Effector memory CD8-positive, alpha-beta T cell (primary cell): Measurements from ENCODE around the gene CLDN9.
A peak's percentile ranks its signal among the peaks of the same experiment; 100 is the strongest.
"Not testable (repeated sequence)": the region's sequence is repeated elsewhere in the genome, so short reads cannot be mapped to it uniquely, and the experiment has no call there.

ENCODE experiments used
- ATAC-seq: fragments of 150-1000 bp; cut with Tn5 transposase; replicated peaks from 2 replicates; pipeline ENCODE4 v1.10.0; 2021; ENCODE audit warnings: mild to moderate bottlenecking, moderate library complexity
- DNase-seq, 3 experiments: peaks; one replicate each; pipeline ENCODE4 v3.0.0; 2021
- H3K27ac Mint-ChIP-seq, 2 donors: one replicate each; pipeline ENCODE4 v1.8.0; 2022; ENCODE audit warnings: mild to moderate bottlenecking in 2 of 2, mixed read lengths in 2 of 2, moderate library complexity in 2 of 2
- H3K27me3 Mint-ChIP-seq, 2 donors: one replicate each; pipeline ENCODE4 v1.8.0; 2022; ENCODE audit warnings: mixed read lengths in 2 of 2
- H3K36me3 Mint-ChIP-seq: one replicate; pipeline ENCODE4 v1.8.0; 2022; ENCODE audit warnings: mild to moderate bottlenecking, moderate library complexity, mixed read lengths; ENCODE audit not compliant: insufficient read depth
- H3K4me1 Mint-ChIP-seq, 2 donors: one replicate each; pipeline ENCODE4 v1.8.0; 2022; ENCODE audit warnings: low read depth in 2 of 2, mixed read lengths in 2 of 2
- H3K4me3 Mint-ChIP-seq, 2 donors: one replicate each; pipeline ENCODE4 v1.8.0; 2022; ENCODE audit warnings: mild to moderate bottlenecking in 2 of 2, mixed read lengths in 2 of 2, moderate library complexity in 2 of 2
- H3K9me3 Mint-ChIP-seq, 2 donors: one replicate each; pipeline ENCODE4 v1.8.0; 2022; ENCODE audit warnings: mixed read lengths in 2 of 2

Gene CLDN9

GRCh38 chr16:3044708-3045107 is 32.0 kb downstream of the CLDN9 start:
- Mint-ChIP-seq H3K9me3 (no peaks in the 10 kb centered on the region), H3K36me3 (no peaks in the 10 kb centered on the region), H3K4me3 (peak overlapping the region; percentile 73 to 74), H3K27ac (peak overlapping the region in 1 of 2 donors; percentile 1), H3K4me1 (peaks cover 11 to 18% of the 10 kb centered on the region in 2 donors), H3K27me3 (peaks cover 14 to 47% of the 10 kb centered on the region in 2 donors)
- no peak for ATAC-seq
- DNase-seq = no peak

- DNase-seq = no peak
- Mint-ChIP-seq H3K9me3 (no peaks in the 10 kb centered on the region), H3K36me3 (no peaks in the 10 kb centered on the region), H3K27me3 (peaks cover 7 to 35% of the 10 kb centered on the region in 2 donors), H3K27ac (no peak within 1 kb of the TSS), H3K4me3 (peak within 1 kb of the TSS; percentile 73 to 74), H3K4me1 (peaks cover 17 to 27% of the 10 kb centered on the region in 2 donors)
- peak; percentile 34 for ATAC-seq
Observed at GRCh38 chr16:3045758-3046640, 33.3 kb downstream of the CLDN9 start, which contains the start of gene MMP25. Gene MMP25, plus strand, starts transcription at chr16:3046561. Its CDS starts 357 bp downstream, at chr16:3046918.

- Mint-ChIP-seq H3K9me3 (no peaks in the 10 kb centered on the region), H3K27me3 (peaks cover 7 to 30% of the 10 kb centered on the region in 2 donors), H3K27ac (no peak overlapping the region), H3K4me3 (peak overlapping the region; percentile 46 to 61), H3K36me3 (no peaks in the 10 kb centered on the region), H3K4me1 (peaks cover 19 to 29% of the 10 kb centered on the region in 2 donors)
- ATAC-seq = peak; percentile 46
- no peak for DNase-seq
Observed at GRCh38 chr16:3046641-3047386, 34.1 kb downstream of the CLDN9 start.

- H3K27ac Mint-ChIP-seq = no peak overlapping the region
Observed at GRCh38 chr16:3047387-3047720, 34.6 kb downstream of the CLDN9 start.

GRCh38 chr16:3049921-3050481 is 37.3 kb downstream of the CLDN9 start:
- Mint-ChIP-seq H3K27ac (no peak overlapping the region), H3K4me1 (peaks cover 35 to 42% of the 10 kb centered on the region in 2 donors), H3K27me3 (peaks cover 0 to 6% of the 10 kb centered on the region in 2 donors), H3K9me3 (no peaks in the 10 kb centered on the region), H3K36me3 (peaks cover 11% of the 10 kb centered on the region), H3K4me3 (no peak overlapping the region)
- DNase-seq = no peak
- ATAC-seq = no peak

More at GRCh38 chr16:3047387-3047720, 34.6 kb downstream of the CLDN9 start:
- H3K4me3 Mint-ChIP-seq = peak overlapping the region; percentile 46 to 61
- H3K4me1 Mint-ChIP-seq = peaks cover 22 to 32% of the 10 kb centered on the region in 2 donors
- H3K36me3 Mint-ChIP-seq = peaks cover 2% of the 10 kb centered on the region
- no peak for DNase-seq
- no peaks in the 10 kb centered on the region for H3K9me3 Mint-ChIP-seq
- peak; percentile 8 for ATAC-seq
- H3K27me3 Mint-ChIP-seq = peaks cover 7 to 30% of the 10 kb centered on the region in 2 donors

GRCh38 chr16:3050487-3050886 is 37.8 kb downstream of the CLDN9 start:
- DNase-seq (no peak), ATAC-seq (no peak)
- H3K4me3 Mint-ChIP-seq = no peak overlapping the region
- H3K27ac Mint-ChIP-seq = no peak overlapping the region
- peaks cover 35 to 47% of the 10 kb centered on the region in 2 donors for H3K4me1 Mint-ChIP-seq
- no peaks in the 10 kb centered on the region for H3K9me3 Mint-ChIP-seq
- peaks cover 11% of the 10 kb centered on the region for H3K36me3 Mint-ChIP-seq
- H3K27me3 Mint-ChIP-seq = peaks cover 0 to 2% of the 10 kb centered on the region in 2 donors

GRCh38 chr16:3051009-3051408 is 38.3 kb downstream of the CLDN9 start:
- no peak overlapping the region for H3K4me3 Mint-ChIP-seq
- H3K36me3 Mint-ChIP-seq = peaks cover 11% of the 10 kb centered on the region
- no peaks in the 10 kb centered on the region for H3K27me3 Mint-ChIP-seq
- H3K9me3 Mint-ChIP-seq = no peaks in the 10 kb centered on the region
- peaks cover 39 to 52% of the 10 kb centered on the region in 2 donors for H3K4me1 Mint-ChIP-seq
- DNase-seq = no peak
- H3K27ac Mint-ChIP-seq = no peak overlapping the region
- ATAC-seq = no peak

GRCh38 chr16:3051494-3051893 is 38.8 kb downstream of the CLDN9 start:
- H3K9me3 Mint-ChIP-seq = no peaks in the 10 kb centered on the region
- no peaks in the 10 kb centered on the region for H3K27me3 Mint-ChIP-seq
- peak overlapping the region in 1 of 2 donors; percentile 46 for H3K27ac Mint-ChIP-seq
- H3K4me1 Mint-ChIP-seq = peaks cover 42 to 56% of the 10 kb centered on the region in 2 donors
- no peak overlapping the region for H3K4me3 Mint-ChIP-seq
- DNase-seq (no peak), ATAC-seq (no peak)
- peaks cover 11% of the 10 kb centered on the region for H3K36me3 Mint-ChIP-seq

- Mint-ChIP-seq H3K4me1 (peaks cover 52 to 66% of the 10 kb centered on the region in 2 donors), H3K27ac (peak overlapping the region; percentile 46 to 76)
- H3K27me3 Mint-ChIP-seq = not testable (repeated sequence)
Observed at GRCh38 chr16:3052571-3053329, 40.0 kb downstream of the CLDN9 start.

GRCh38 chr16:3053330-3053710 is 40.6 kb downstream of the CLDN9 start:
- not testable (repeated sequence) for DNase-seq, H3K27ac Mint-ChIP-seq, H3K27me3 Mint-ChIP-seq, H3K9me3 Mint-ChIP-seq
- peaks cover 52 to 61% of the 10 kb centered on the region in 2 donors for H3K4me1 Mint-ChIP-seq
- peak; percentile 34 for ATAC-seq
- peak overlapping the region in 1 of 2 donors; percentile 57 for H3K4me3 Mint-ChIP-seq
- H3K36me3 Mint-ChIP-seq = peaks cover 18% of the 10 kb centered on the region

More at GRCh38 chr16:3052571-3053329, 40.0 kb downstream of the CLDN9 start:
- not testable (repeated sequence) for DNase-seq, H3K4me3 Mint-ChIP-seq, H3K9me3 Mint-ChIP-seq
- peak; percentile 48 for ATAC-seq
- peaks cover 17% of the 10 kb centered on the region for H3K36me3 Mint-ChIP-seq

- Mint-ChIP-seq H3K36me3 (peaks cover 22% of the 10 kb centered on the region), H3K4me3 (peak overlapping the region; percentile 79 to 91), H3K9me3 (no peaks in the 10 kb centered on the region), H3K27ac (peak overlapping the region; percentile 87 to 91), H3K27me3 (no peaks in the 10 kb centered on the region), H3K4me1 (peaks cover 56 to 59% of the 10 kb centered on the region in 2 donors)
- ATAC-seq (no peak), DNase-seq (no peak)
Observed at GRCh38 chr16:3054965-3055733, 42.4 kb downstream of the CLDN9 start.

- H3K27ac Mint-ChIP-seq = peak overlapping the region; percentile 87 to 91
- peaks cover 22% of the 10 kb centered on the region for H3K36me3 Mint-ChIP-seq
- ATAC-seq, H3K9me3 Mint-ChIP-seq, DNase-seq, H3K27me3 Mint-ChIP-seq: not testable (repeated sequence)
- peaks cover 55 to 59% of the 10 kb centered on the region in 2 donors for H3K4me1 Mint-ChIP-seq
- H3K4me3 Mint-ChIP-seq = peak overlapping the region; percentile 79 to 91
Observed at GRCh38 chr16:3055734-3056115, 43.0 kb downstream of the CLDN9 start.
